ENCODE measurements around the gene CBL. TPM values are rescaled to one million over a fixed set of nuclear protein-coding genes. Genes with fewer than 3 reads are reported as not detected.
"Not testable (repeated sequence)": the region's sequence is repeated elsewhere in the genome, so short reads cannot be mapped to it uniquely, and the experiment has no call there.

Gene CBL
- total and polyA plus RNA-seq, 10 of the 15 experiments (the other 5 are each of a cell fraction or from before 2014, with no cell fraction given): 3.9 to 27.1 (median 9.5) TPM

DNA sequence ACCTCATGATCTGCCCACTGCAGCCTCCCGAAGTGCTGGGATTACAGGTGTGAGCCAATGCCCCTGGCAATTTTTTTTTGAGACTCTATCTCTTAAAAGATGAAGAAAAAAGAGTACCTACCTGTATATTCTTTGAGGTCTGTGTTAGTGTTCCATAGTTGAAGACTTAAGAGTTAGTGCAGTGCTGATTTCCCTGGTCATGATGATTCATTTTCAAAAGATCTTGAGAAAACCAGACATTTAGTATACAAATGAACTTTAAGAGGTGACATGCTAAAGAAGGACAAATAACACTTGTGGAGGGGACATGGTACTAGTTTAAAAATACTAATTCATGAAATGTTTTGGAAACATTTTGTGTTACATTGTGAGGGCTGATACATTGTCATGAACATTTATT lies 17.7 kb downstream of the CBL start:
- Histone ChIP-seq H3K4me2 (ENCODE audit: control insufficient read depth, insufficient read depth) (no peak overlapping the region), H3K9ac (ENCODE audit: control insufficient read depth, insufficient read depth, low read length) (no peak overlapping the region), H3K79me2 (ENCODE audit: control insufficient read depth, insufficient read depth, low read length) (peaks cover 52% of the 10 kb centered on the region), H3K36me3 (ENCODE audit: control insufficient read depth in 2 of 2, insufficient read depth in 2 of 2, low read length in 1 of 2) (no peaks in the 10 kb centered on the region; a peak in 1 of 4 replicates), H3K4me3 (no peak overlapping the region), H3K9me3 (replicated peaks; ENCODE audit: control insufficient read depth, insufficient read depth, low read length) (no peaks in the 10 kb centered on the region), H2AFZ (ENCODE audit: control insufficient read depth, low read depth, low read length) (no peak overlapping the region), H3K27ac (ENCODE audit: control insufficient read depth, insufficient read depth) (no peak overlapping the region), H4K20me1 (ENCODE audit: control insufficient read depth, insufficient read depth) (no peaks in the 10 kb centered on the region), H3K4me1 (ENCODE audit: control insufficient read depth, insufficient read depth, low read length) (peaks cover 3% of the 10 kb centered on the region; the same call in 1 of the 2 replicates), H3K27me3 (replicated peaks in 1 of 2; ENCODE audit: control insufficient read depth in 2 of 2, insufficient read depth in 2 of 2, low read length in 1 of 2) (no peaks in the 10 kb centered on the region)
- BruUV-seq (replicated peaks): no TSS peak
- intact Hi-C loops (cut with micrococcal nuclease; ENCODE audit: unreplicated experiment): no loop called here
- ChIA-PET SMC1A (ENCODE audit: uncharacterized antibody, unreplicated experiment) (no interaction called here), CTCF (no interaction called here), POLR2A (no interaction called here), RAD21 (ENCODE audit: unreplicated experiment) (no interaction called here)
- DNase-seq (ENCODE audit: low read depth, low spot score) (no peak), FAIRE-seq (no peak), ATAC-seq (no peak)
- 100% methylated on average over 1 of the region's 1 CpG for WGBS (ENCODE audit: insufficient coverage, insufficient replicate concordance, low lambda C conversion rate, missing lambda C conversion rate)
- TF ChIP-seq, protein P1, sequence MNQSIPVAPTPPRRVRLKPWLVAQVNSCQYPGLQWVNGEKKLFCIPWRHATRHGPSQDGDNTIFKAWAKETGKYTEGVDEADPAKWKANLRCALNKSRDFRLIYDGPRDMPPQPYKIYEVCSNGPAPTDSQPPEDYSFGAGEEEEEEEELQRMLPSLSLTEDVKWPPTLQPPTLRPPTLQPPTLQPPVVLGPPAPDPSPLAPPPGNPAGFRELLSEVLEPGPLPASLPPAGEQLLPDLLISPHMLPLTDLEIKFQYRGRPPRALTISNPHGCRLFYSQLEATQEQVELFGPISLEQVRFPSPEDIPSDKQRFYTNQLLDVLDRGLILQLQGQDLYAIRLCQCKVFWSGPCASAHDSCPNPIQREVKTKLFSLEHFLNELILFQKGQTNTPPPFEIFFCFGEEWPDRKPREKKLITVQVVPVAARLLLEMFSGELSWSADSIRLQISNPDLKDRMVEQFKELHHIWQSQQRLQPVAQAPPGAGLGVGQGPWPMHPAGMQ (IDR thresholded peaks at IDR 0.05; ENCODE audit: borderline replicate concordance): no peak
- no peak for TF ChIP-seq NR2F1 (conservative IDR thresholded peaks at IDR 0.05)
- TF ChIP-seq, protein P2, sequence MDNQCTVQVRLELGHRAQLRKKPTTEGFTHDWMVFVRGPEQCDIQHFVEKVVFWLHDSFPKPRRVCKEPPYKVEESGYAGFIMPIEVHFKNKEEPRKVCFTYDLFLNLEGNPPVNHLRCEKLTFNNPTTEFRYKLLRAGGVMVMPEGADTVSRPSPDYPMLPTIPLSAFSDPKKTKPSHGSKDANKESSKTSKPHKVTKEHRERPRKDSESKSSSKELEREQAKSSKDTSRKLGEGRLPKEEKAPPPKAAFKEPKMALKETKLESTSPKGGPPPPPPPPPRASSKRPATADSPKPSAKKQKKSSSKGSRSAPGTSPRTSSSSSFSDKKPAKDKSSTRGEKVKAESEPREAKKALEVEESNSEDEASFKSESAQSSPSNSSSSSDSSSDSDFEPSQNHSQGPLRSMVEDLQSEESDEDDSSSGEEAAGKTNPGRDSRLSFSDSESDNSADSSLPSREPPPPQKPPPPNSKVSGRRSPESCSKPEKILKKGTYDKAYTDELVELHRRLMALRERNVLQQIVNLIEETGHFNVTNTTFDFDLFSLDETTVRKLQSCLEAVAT (IDR thresholded peaks at IDR 0.05): no peak
- TF ChIP-seq NFYA (IDR thresholded peaks at IDR 0.05; ENCODE audit: borderline replicate concordance, low read depth, low read length): no peak
- TF ChIP-seq TAF1 (IDR thresholded peaks at IDR 0.05; ENCODE audit: borderline replicate concordance, low read depth, low read length): no peak
- TF ChIP-seq, protein P3, sequence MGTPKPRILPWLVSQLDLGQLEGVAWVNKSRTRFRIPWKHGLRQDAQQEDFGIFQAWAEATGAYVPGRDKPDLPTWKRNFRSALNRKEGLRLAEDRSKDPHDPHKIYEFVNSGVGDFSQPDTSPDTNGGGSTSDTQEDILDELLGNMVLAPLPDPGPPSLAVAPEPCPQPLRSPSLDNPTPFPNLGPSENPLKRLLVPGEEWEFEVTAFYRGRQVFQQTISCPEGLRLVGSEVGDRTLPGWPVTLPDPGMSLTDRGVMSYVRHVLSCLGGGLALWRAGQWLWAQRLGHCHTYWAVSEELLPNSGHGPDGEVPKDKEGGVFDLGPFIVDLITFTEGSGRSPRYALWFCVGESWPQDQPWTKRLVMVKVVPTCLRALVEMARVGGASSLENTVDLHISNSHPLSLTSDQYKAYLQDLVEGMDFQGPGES (IDR thresholded peaks at IDR 0.05): no peak
- TF ChIP-seq LARP7 (IDR thresholded peaks at IDR 0.05): no peak
- in situ Hi-C loops (cut with MboI): no loop called here

DNA sequence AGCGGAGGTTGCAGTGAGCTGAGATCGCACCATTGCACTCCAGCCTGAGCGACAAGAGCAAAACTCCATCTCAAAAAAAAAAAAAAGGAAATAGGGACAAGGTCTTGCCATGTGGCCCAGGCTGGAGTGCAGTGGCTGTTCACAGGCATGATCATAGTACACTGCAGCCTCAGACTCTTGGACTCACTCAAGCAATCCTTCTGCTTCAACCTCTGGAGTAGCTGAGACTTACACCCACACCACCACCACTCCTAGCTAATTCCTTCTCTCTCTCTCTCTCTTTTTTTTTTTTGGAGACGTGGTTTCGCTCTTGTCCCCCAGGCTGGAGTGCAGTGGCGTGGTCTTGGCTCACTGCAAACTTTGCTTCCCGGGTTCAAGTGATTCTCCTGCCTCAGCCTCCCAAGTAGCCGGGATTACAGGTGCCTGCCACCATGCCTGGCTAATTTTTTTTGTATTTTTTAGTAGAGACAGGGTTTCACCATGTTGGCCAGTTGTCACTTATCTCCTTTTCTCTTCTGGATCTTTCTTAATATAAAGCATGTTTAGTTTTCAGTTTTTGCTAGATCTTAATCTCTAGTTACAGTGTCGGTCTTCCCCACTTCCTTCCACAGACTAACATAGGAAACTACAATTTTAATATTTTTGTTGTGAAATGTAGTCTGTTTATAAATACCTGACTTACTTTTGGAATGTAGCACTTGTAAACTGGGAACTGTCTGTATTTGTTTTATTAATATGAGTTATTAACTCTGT lies 22.6 kb downstream of the CBL start:
- in situ Hi-C loops (cut with MboI); H3K27ac ChIP-seq (ENCODE audit: control insufficient read depth, insufficient read depth); H3K9ac ChIP-seq (ENCODE audit: control insufficient read depth, insufficient read depth, low read length); H3K9me3 ChIP-seq (replicated peaks; ENCODE audit: control insufficient read depth, insufficient read depth, low read length); H3K4me2 ChIP-seq (ENCODE audit: control insufficient read depth, insufficient read depth); DNase-seq (ENCODE audit: low read depth, low spot score); H3K4me3 ChIP-seq; BruUV-seq (replicated peaks); H3K27me3 ChIP-seq (replicated peaks in 1 of 2; ENCODE audit: control insufficient read depth in 2 of 2, insufficient read depth in 2 of 2, low read length in 1 of 2); H2AFZ ChIP-seq (ENCODE audit: control insufficient read depth, low read depth, low read length); intact Hi-C loops (cut with micrococcal nuclease; ENCODE audit: unreplicated experiment); ATAC-seq; FAIRE-seq; H4K20me1 ChIP-seq (ENCODE audit: control insufficient read depth, insufficient read depth); H3K36me3 ChIP-seq (ENCODE audit: control insufficient read depth in 2 of 2, insufficient read depth in 2 of 2, low read length in 1 of 2); H3K4me1 ChIP-seq (ENCODE audit: control insufficient read depth, insufficient read depth, low read length): not testable (repeated sequence)
- RAD21 ChIA-PET (ENCODE audit: unreplicated experiment): interaction anchor here (1.2 kb wide), 1 partner anchor 35 kb away, joined by 6 read pairs; no protein-coding TSS in a partner anchor
- peaks cover 49% of the 10 kb centered on the region for H3K79me2 ChIP-seq (ENCODE audit: control insufficient read depth, insufficient read depth, low read length)
- CTCF ChIA-PET: interaction anchor here (1.0 kb wide), 1 partner anchor 19 kb away, joined by 3 read pairs; no protein-coding TSS in a partner anchor
- 83% methylated on average over 8 of the region's 9 CpGs for whole genome bisulfite sequencing (ENCODE audit: insufficient coverage, insufficient replicate concordance, low lambda C conversion rate, missing lambda C conversion rate)
- POLR2A ChIA-PET: interaction anchor here (0.6 to 0.7 kb wide), 2 partner anchors 12 to 24 kb away, joined by 3 to 5 read pairs; no protein-coding TSS in a partner anchor
- SMC1A ChIA-PET (ENCODE audit: uncharacterized antibody, unreplicated experiment): interaction anchor here (0.7 kb wide), 1 partner anchor 973 kb away, joined by 7 read pairs; no protein-coding TSS in a partner anchor

All from GM12878 (cell line).